ENCODE results near the gene AKR1E2. TPM values are rescaled to one million over a fixed set of nuclear protein-coding genes. Genes with fewer than 3 reads are reported as not detected.

Gene AKR1E2
- total RNA-seq, 1 donor from 2014 or later, result 1.4 TPM

DNA sequence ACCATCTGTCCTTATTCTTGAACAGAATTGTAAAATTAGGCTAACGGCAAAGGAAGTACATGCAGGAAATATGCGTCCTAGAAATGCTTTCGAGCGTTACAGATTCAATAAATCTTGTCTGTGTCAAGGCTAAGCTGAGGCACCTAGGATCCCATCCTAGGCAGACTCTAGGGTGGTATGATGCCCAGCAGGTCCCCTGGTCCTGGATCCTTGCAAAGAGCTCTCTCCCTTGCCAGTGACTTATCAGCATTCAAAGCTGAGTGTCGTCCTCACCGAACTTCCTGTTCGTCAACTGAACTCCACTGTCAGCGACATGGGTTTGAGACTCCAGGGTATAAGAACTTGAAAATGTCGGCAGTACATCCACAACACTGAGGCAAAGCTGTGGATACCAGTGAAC is 61.5 kb downstream of the AKR1E2 start:
- Histone ChIP-seq H3K27me3 (ENCODE audit: insufficient read depth, low read length) (no peaks in the 10 kb centered on the region), H3K36me3 (ENCODE audit: insufficient read depth, low read length) (no peaks in the 10 kb centered on the region), H3K9ac (ENCODE audit: low read length) (no peak overlapping the region), H3K4me2 (ENCODE audit: low read length) (no peak overlapping the region), H3K79me2 (ENCODE audit: insufficient read depth, low read length) (no peaks in the 10 kb centered on the region), H3K27ac (ENCODE audit: low read depth, low read length) (no peak overlapping the region), H3K4me1 (ENCODE audit: insufficient read depth, low read length) (no peaks in the 10 kb centered on the region), H4K20me1 (ENCODE audit: insufficient read depth, low read length) (no peaks in the 10 kb centered on the region), H3K9me3 (ENCODE audit: insufficient read depth, low read depth, low read length) (no peaks in the 10 kb centered on the region), H3K4me3 (ENCODE audit: insufficient read depth, low read depth, low read length) (no peak overlapping the region), H2AFZ (ENCODE audit: low read depth, low read length) (no peak overlapping the region)
- Mint-ChIP-seq H3K4me1 (ENCODE audit: low read depth, unreplicated experiment) (peaks cover 8% of the 10 kb centered on the region), H3K27ac (ENCODE audit: unreplicated experiment) (no peak overlapping the region), H3K9me3 (ENCODE audit: unreplicated experiment) (no peaks in the 10 kb centered on the region), H3K27me3 (ENCODE audit: low read depth, unreplicated experiment) (no peaks in the 10 kb centered on the region), H3K4me3 (ENCODE audit: unreplicated experiment) (no peak overlapping the region), H3K36me3 (ENCODE audit: low read depth, unreplicated experiment) (no peaks in the 10 kb centered on the region)
- FAIRE-seq (no peak), DNase-seq (ENCODE audit: low read depth) (no peak)
- no peak for TF ChIP-seq EZH2 (IDR thresholded peaks at IDR 0.05; ENCODE audit: insufficient read depth, low read length)
- TF ChIP-seq, protein P1, sequence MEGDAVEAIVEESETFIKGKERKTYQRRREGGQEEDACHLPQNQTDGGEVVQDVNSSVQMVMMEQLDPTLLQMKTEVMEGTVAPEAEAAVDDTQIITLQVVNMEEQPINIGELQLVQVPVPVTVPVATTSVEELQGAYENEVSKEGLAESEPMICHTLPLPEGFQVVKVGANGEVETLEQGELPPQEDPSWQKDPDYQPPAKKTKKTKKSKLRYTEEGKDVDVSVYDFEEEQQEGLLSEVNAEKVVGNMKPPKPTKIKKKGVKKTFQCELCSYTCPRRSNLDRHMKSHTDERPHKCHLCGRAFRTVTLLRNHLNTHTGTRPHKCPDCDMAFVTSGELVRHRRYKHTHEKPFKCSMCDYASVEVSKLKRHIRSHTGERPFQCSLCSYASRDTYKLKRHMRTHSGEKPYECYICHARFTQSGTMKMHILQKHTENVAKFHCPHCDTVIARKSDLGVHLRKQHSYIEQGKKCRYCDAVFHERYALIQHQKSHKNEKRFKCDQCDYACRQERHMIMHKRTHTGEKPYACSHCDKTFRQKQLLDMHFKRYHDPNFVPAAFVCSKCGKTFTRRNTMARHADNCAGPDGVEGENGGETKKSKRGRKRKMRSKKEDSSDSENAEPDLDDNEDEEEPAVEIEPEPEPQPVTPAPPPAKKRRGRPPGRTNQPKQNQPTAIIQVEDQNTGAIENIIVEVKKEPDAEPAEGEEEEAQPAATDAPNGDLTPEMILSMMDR (IDR thresholded peaks at IDR 0.05; ENCODE audit: insufficient read depth, low read depth, low read length), result no peak

DNA sequence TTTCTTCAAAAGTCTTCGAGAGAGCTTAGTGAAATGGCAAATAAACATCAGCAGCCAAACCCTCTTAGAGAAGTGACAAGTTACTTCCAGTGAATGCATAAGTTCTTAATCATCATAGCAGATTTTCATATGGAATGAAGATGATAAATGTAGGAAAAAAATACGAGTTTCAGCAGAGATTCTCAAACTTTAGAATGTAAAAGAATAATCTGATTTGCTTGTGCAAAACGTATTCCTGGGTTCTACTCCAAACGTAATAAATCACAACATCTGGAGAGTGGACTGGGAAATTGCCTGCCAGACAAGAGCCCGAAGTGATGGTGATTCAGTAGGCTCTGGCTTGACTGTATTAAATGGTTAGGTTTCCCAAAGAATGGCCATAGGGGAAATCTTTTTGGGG is 62.2 kb downstream of the AKR1E2 start:
- Histone ChIP-seq H3K9me3 (ENCODE audit: insufficient read depth, low read depth, low read length) (no peaks in the 10 kb centered on the region), H3K4me3 (ENCODE audit: insufficient read depth, low read depth, low read length) (no peak overlapping the region), H3K4me1 (ENCODE audit: insufficient read depth, low read length) (no peaks in the 10 kb centered on the region), H3K9ac (ENCODE audit: low read length) (no peak overlapping the region), H3K27me3 (ENCODE audit: insufficient read depth, low read length) (no peaks in the 10 kb centered on the region), H3K36me3 (ENCODE audit: insufficient read depth, low read length) (no peaks in the 10 kb centered on the region), H3K27ac (ENCODE audit: low read depth, low read length) (no peak overlapping the region), H3K79me2 (ENCODE audit: insufficient read depth, low read length) (no peaks in the 10 kb centered on the region), H4K20me1 (ENCODE audit: insufficient read depth, low read length) (no peaks in the 10 kb centered on the region), H2AFZ (ENCODE audit: low read depth, low read length) (no peak overlapping the region), H3K4me2 (ENCODE audit: low read length) (no peak overlapping the region)
- DNase-seq (ENCODE audit: low read depth), result no peak
- no peak for FAIRE-seq
- peaks cover 4% of the 10 kb centered on the region for H3K4me1 Mint-ChIP-seq (ENCODE audit: low read depth, unreplicated experiment)
- H3K27ac Mint-ChIP-seq (ENCODE audit: unreplicated experiment), result no peak overlapping the region
- no peaks in the 10 kb centered on the region for H3K27me3 Mint-ChIP-seq (ENCODE audit: low read depth, unreplicated experiment)
- no peak overlapping the region for H3K4me3 Mint-ChIP-seq (ENCODE audit: unreplicated experiment)
- TF ChIP-seq, protein P1 (IDR thresholded peaks at IDR 0.05; ENCODE audit: insufficient read depth, low read depth, low read length), result no peak
- no peak for TF ChIP-seq EZH2 (IDR thresholded peaks at IDR 0.05; ENCODE audit: insufficient read depth, low read length)
- no peaks in the 10 kb centered on the region for H3K36me3 Mint-ChIP-seq (ENCODE audit: low read depth, unreplicated experiment)
- H3K9me3 Mint-ChIP-seq (ENCODE audit: unreplicated experiment), result no peaks in the 10 kb centered on the region

DNA sequence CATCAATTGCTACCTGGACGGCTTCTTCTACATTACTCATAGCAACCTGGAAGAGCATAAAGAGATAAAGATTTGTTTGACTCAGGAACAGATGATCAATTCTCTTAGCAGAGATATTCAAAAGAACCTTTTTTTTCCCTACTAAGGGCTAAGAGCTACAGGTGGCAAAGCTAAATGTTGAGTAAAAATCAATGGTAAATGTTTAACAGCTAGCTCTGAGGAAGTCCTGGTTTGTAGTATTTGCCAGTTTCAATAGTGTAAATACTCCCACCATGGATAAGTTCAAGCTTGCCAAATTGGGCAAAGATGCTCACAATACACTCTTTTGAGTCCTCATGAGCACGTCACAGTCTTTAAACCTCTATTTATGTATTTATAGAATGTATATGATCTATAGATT is 64.0 kb downstream of the AKR1E2 start:
- Histone ChIP-seq H3K9ac (ENCODE audit: low read length) (no peak overlapping the region), H3K4me1 (ENCODE audit: insufficient read depth, low read length) (no peaks in the 10 kb centered on the region), H4K20me1 (ENCODE audit: insufficient read depth, low read length) (no peaks in the 10 kb centered on the region), H3K79me2 (ENCODE audit: insufficient read depth, low read length) (no peaks in the 10 kb centered on the region), H2AFZ (ENCODE audit: low read depth, low read length) (no peak overlapping the region), H3K27ac (ENCODE audit: low read depth, low read length) (no peak overlapping the region), H3K9me3 (ENCODE audit: insufficient read depth, low read depth, low read length) (no peaks in the 10 kb centered on the region), H3K36me3 (ENCODE audit: insufficient read depth, low read length) (no peaks in the 10 kb centered on the region), H3K4me3 (ENCODE audit: insufficient read depth, low read depth, low read length) (no peak overlapping the region), H3K4me2 (ENCODE audit: low read length) (no peak overlapping the region), H3K27me3 (ENCODE audit: insufficient read depth, low read length) (no peaks in the 10 kb centered on the region)
- Mint-ChIP-seq H3K36me3 (ENCODE audit: low read depth, unreplicated experiment) (no peaks in the 10 kb centered on the region), H3K4me3 (ENCODE audit: unreplicated experiment) (no peak overlapping the region), H3K9me3 (ENCODE audit: unreplicated experiment) (no peaks in the 10 kb centered on the region), H3K4me1 (ENCODE audit: low read depth, unreplicated experiment) (no peaks in the 10 kb centered on the region), H3K27ac (ENCODE audit: unreplicated experiment) (no peak overlapping the region), H3K27me3 (ENCODE audit: low read depth, unreplicated experiment) (no peaks in the 10 kb centered on the region)
- TF ChIP-seq, protein P1 (IDR thresholded peaks at IDR 0.05; ENCODE audit: insufficient read depth, low read depth, low read length), result no peak
- TF ChIP-seq EZH2 (IDR thresholded peaks at IDR 0.05; ENCODE audit: insufficient read depth, low read length), result no peak
- no peak for FAIRE-seq
- no peak for DNase-seq (ENCODE audit: low read depth)
